Measurements from ENCODE around the gene NKX6-1.

Gene NKX6-1

DNA sequence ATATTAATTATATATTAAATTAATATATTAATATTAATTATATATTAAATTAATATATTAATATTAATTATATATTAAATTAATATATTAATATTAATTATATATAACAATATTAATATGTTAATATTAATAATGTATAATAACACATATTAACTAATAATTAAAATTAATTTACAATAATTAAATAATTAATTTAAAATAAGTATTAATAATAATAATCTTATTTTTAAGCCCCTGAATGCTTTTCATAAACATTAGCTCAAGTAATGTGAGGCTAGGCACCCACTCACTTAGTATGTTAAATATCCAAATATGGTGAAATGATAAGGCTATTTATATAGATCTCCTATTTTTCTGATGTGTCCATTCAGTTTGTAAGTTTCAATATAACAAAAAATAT, 26.9 kb downstream of the NKX6-1 start:
- no peak for DNase-seq

DNA sequence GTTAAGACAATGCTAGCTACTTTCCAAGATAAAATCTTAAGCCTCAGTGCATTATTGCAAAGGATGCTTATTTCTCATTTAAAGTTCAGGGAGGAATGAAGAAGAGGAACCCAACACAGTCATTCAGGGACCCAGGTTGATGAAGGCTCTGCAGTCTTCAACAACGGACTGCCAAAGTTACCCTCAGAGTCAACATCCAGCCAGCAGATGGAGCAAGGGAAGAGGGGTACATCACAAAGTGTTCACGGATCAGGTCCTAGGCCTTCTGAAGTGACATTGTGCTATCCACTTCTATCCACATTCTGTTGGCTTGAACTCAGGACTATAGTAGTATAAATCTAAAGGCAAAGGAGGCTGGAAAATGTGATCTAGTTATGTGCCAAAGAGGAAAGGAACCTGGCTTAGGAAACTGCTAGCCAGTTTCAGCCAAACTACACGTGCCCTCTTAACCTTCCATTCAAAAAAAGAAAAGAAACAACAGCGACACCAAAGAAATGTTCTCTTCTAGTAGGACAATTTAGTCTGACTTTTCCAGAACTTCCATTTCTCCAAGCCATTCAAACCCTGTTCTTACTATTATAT, 28.8 kb downstream of the NKX6-1 start:
- DNase-seq, result no peak

DNA sequence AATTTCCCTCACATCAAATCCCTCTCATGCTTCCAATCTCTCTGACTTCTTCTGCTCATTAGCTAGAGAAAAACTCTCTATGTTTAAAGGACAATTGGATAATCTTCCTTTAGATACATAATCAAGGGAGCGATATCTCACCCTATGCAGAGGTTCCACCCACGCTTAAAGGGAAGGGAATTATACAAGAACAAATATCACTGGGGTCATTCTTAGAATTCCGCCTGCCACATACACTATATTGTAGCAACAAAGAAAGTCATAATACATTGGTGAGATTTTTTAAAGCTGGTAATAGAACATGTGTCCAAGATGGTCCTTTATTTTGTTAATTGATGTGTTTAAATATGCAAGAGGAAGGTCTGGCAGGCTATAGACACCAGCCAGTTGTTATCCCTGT, 31.5 kb downstream of the NKX6-1 start:
- no peak for DNase-seq

DNA sequence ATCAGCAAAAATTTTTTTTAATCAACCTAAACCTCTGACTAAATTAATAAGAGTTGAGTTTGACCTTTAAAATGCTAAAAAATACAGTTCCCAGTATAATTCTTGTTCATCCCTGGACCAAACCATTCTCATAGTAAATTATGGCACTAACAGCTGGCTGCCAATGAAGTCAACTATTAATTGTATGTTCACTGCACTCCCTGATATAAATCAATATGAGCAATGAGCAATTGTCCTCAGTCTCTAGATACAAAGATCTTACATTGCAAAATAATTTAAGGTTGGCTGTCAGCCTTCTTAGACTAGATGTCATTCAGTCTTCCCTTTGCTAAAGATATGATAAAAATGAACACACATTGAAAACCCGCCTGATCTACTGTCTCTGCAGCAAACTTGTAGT, 39.3 kb downstream of the NKX6-1 start:
- no peak for DNase-seq

DNA sequence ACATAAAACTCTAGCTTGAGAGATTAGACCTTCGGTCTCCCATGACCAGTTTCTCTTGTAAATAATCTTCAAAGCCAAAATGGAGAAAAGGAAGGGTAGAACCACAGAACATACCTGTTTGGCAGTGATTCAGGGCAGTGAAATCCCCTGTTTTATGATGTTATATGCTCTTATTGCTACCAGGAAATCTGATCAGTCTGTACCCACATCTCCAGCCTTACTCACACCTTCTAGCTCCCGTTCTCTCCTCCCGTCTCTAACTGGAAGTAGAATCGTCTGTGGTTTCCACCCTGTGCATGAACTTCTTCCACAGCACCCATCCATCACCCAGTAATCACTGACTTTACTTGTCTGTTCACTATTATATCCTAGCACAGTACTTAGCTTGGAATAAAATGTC, 42.9 kb downstream of the NKX6-1 start:
- DNase-seq, result no peak

DNA sequence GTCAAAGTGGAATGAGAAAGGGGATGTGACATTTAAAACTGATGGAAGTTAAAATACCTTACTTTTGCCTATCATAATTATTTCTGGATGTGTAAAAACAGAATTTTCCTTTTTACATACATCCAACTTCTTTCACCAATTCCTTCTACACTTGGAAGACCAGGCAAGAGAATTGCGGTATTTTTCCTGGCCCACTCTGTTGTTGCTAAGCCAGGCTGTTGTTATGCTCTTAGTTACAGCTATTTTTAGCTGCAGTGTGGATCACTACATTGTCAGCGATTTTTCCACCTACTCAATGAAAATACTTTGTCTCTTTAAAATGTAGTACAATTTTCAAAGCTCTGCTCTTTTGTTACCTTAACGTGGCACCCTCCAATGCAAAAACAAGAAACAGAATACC, 43.4 kb downstream of the NKX6-1 start:
- DNase-seq, result no peak

DNA sequence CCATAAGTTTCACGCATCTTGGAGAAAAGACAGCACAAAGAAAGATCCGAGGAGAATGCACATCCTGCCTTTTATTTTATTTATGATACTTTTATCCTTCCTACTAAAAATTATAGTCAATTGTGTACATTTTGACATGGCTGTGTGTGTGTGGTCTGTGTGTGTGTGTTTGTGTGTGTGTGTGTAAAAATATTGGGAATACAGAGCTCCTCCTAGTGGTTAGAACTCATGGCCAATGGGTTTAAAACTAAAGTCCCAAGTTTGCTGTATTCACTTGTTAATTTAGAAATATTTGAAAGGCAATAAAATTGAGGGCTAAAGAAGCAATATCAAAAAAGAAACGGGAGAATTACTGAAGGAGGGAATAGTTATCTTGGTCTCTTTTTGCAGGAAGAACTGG, 47.5 kb downstream of the NKX6-1 start:
- DNase-seq, result no peak

DNA sequence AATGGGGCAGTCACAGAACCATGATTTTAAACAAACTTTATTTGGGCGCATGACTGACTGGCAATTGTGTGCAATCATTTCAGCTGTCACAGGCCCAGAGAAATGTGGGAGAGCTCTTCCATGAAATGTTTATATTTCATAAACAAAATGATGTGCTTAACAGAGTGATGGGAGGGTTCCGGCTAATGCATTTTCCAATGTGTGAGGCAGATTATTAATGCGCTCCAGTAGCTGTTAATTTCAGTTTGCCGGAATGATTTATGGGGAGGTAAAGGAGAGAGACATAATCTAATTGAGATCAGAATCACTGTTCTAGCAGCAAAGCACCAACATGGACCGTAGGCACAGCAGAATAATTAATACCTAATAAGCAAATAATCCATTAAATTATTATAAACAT, 55.6 kb downstream of the NKX6-1 start:
- DNase-seq, result no peak

DNA sequence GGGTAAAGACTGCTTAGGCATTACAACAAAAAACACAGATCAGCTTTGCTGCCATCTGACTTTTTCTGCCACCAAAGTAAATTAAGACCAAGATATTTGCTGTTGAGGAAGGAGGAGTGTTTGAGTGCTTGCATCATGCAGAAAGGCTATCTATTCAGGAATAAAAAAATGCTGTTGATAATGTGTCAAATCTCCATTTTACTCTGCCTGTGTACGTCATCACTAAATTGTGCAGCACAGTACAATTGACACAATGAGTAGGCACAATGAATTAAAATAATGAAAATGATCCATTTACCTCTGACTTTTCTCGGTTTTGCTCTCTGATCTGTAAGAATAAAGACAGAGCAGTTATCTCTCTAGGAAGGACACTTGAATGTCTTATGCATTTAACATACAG, 56.3 kb downstream of the NKX6-1 start:
- DNase-seq, result no peak

Measured in inflammatory macrophage treated with lipopolysaccharide for 1 hour (primary cell).